IMR-90 (cell line): ENCODE measurements around the gene FGD3. TPM values are rescaled to one million over a fixed set of nuclear protein-coding genes. Genes with fewer than 3 reads are reported as not detected.

Experiments
- ATAC-seq: fragments of 200-7000 bp; cut with Tn5 transposase; 2 replicates; pipeline ENCODE4 v1.9.1; 2020; ENCODE audit warnings: low read depth, mild to moderate bottlenecking, moderate library complexity
- BruUV-seq: library from RNA; stranded (reverse); fragments of 400-500 nt; replicated peaks from 2 replicates; lab custom pipeline; 2021; lab: Mats Ljungman, UMichigan
- CTCF ChIA-PET: fragments of 300-600 bp; formaldehyde crosslinking; extraction: SDS; loops from one replicate; lab custom pipeline; 2021; ENCODE audit warnings: antibody characterized with exemption; lab: Yijun Ruan, JAX
- POLR2A ChIA-PET: fragments of 300-600 bp; sonication (Branson Sonifier 250); formaldehyde crosslinking; loops from one replicate; lab custom pipeline; 2022; ENCODE audit warnings: antibody characterized with exemption; ENCODE audit not compliant: unreplicated experiment; lab: Charles Lee
- DNase-seq: peaks from one replicate; pipeline ENCODE4 v3.0.0; 2013
- H2AFZ ChIP-seq: replicated peaks from 2 replicates; pipeline ENCODE3; 2013; ENCODE audit warnings: low read length, mild to moderate bottlenecking; ENCODE audit not compliant: poor library complexity
- H2AK5ac ChIP-seq: 2 replicates; pipeline ENCODE4 v1.6.1; 2013; ENCODE audit warnings: low read depth, low read length, inconsistent platforms
- H2AK9ac ChIP-seq: replicated peaks from 2 replicates; pipeline ENCODE3; 2013; ENCODE audit warnings: mild to moderate bottlenecking, low read depth, low read length, moderate library complexity; ENCODE audit not compliant: poor library complexity
- H2BK120ac ChIP-seq: 2 replicates; pipeline ENCODE4 v1.6.1; 2013; ENCODE audit warnings: low read depth, low read length, inconsistent platforms
- H2BK15ac ChIP-seq: 3 replicates; pipeline ENCODE4 v1.6.1; 2013; ENCODE audit warnings: low read depth, low read length, inconsistent platforms
- H2BK20ac ChIP-seq: 2 replicates; pipeline ENCODE4 v1.6.1; 2013; ENCODE audit warnings: low read depth, mild to moderate bottlenecking, inconsistent platforms, low read length, moderate library complexity
- H2BK5ac ChIP-seq: 2 replicates; pipeline ENCODE4 v1.6.1; 2013; ENCODE audit warnings: mild to moderate bottlenecking, low read depth, low read length, inconsistent platforms; ENCODE audit not compliant: poor library complexity, severe bottlenecking
- H3K14ac ChIP-seq: replicated peaks from 2 replicates; pipeline ENCODE4 v1.6.1; 2013; ENCODE audit warnings: low read depth, low read length, inconsistent platforms
- H3K18ac ChIP-seq: 2 replicates; pipeline ENCODE4 v1.6.1; 2013; ENCODE audit warnings: low read depth, low read length, control low read depth
- H3K23ac ChIP-seq: 2 replicates; pipeline ENCODE4 v1.6.1; 2013; ENCODE audit warnings: low read depth, low read length, inconsistent platforms
- H3K27ac ChIP-seq: 2 replicates; pipeline ENCODE4 v1.5.1; 2013; ENCODE audit warnings: mild to moderate bottlenecking, control low read depth, low read length; ENCODE audit not compliant: insufficient read depth
- H3K27me3 ChIP-seq: 2 replicates; pipeline ENCODE4 v1.6.1; 2013; ENCODE audit warnings: low read length; ENCODE audit not compliant: control insufficient read depth, insufficient read depth
- H3K36me3 ChIP-seq: 2 replicates; pipeline ENCODE4 v1.6.1; 2013; ENCODE audit warnings: low read length, mixed read lengths; ENCODE audit not compliant: control insufficient read depth, insufficient read depth
- H3K4ac ChIP-seq: 2 replicates; pipeline ENCODE4 v1.6.1; 2013; ENCODE audit warnings: low read depth, low read length, inconsistent platforms
- H3K4me1 ChIP-seq: 2 replicates; pipeline ENCODE4 v1.6.1; 2013; ENCODE audit warnings: low read length, mixed read lengths; ENCODE audit not compliant: control insufficient read depth, insufficient read depth
- H3K4me2 ChIP-seq: 2 replicates; pipeline ENCODE4 v1.6.1; 2013; ENCODE audit warnings: low read depth, mild to moderate bottlenecking, control low read depth, low read length, moderate library complexity
- H3K4me3 ChIP-seq: 2 replicates; pipeline ENCODE4 v1.5.1; 2013; ENCODE audit warnings: low read depth, mild to moderate bottlenecking, control low read depth, low read length, moderate library complexity; ENCODE audit not compliant: insufficient read depth
- H3K56ac ChIP-seq: 2 replicates; pipeline ENCODE4 v1.6.1; 2013; ENCODE audit warnings: low read length, inconsistent platforms; ENCODE audit not compliant: insufficient read depth; ENCODE audit errors: extremely low read depth
- H3K79me1 ChIP-seq, 2 experiments: 2 replicates each; pipeline ENCODE4 v1.6.1; 2013; ENCODE audit warnings: low read length in 2 of 2, inconsistent platforms in 1 of 2, low read depth in 1 of 2
- H3K9ac ChIP-seq: 2 replicates; pipeline ENCODE4 v1.6.1; 2013; ENCODE audit warnings: low read depth, low read length, control low read depth
- H3K9me1 ChIP-seq: 2 replicates; pipeline ENCODE4 v1.6.1; 2013; ENCODE audit warnings: low read length, inconsistent platforms; ENCODE audit not compliant: insufficient read depth
- H3K9me3 ChIP-seq: 2 replicates; pipeline ENCODE4 v1.6.1; 2013; ENCODE audit warnings: low read length; ENCODE audit not compliant: control insufficient read depth, insufficient read depth
- H4K20me1 ChIP-seq: 2 replicates; pipeline ENCODE4 v1.6.1; 2013; ENCODE audit warnings: low read length, inconsistent platforms; ENCODE audit not compliant: insufficient read depth
- H4K5ac ChIP-seq: 2 replicates; pipeline ENCODE4 v1.6.1; 2013; ENCODE audit warnings: mild to moderate bottlenecking, low read depth, low read length, control low read depth
- H4K8ac ChIP-seq, 2 experiments: 2 replicates each; pipeline ENCODE4 v1.6.1; 2013; ENCODE audit warnings: low read depth in 2 of 2, low read length in 2 of 2, control low read depth in 1 of 2, inconsistent platforms in 1 of 2
- H4K91ac ChIP-seq: 2 replicates; pipeline ENCODE4 v1.6.1; 2013; ENCODE audit warnings: low read depth, low read length, inconsistent platforms; ENCODE audit not compliant: insufficient read depth
- BHLHE40 ChIP-seq: fragments of 150-350 bp; IDR thresholded peaks from 2 replicates; pipeline ENCODE4 v1.6.1; 2016; ENCODE audit warnings: mild to moderate bottlenecking, low read depth, low read length
- CEBPB ChIP-seq: IDR thresholded peaks from 2 replicates; pipeline ENCODE4 v1.6.1; 2012; ENCODE audit warnings: low read depth, low read length, improper control_type of control experiment
- CHD1 ChIP-seq: IDR thresholded peaks from 2 replicates; pipeline ENCODE4 v1.6.1; 2012; ENCODE audit warnings: low read depth, low read length, improper control_type of control experiment
- FOS ChIP-seq: fragments of 150-350 bp; IDR thresholded peaks from 2 replicates; pipeline ENCODE4 v1.6.1; 2016; ENCODE audit warnings: low read depth, low read length
- MAFK ChIP-seq: IDR thresholded peaks from 2 replicates; pipeline ENCODE4 v1.6.1; 2012; ENCODE audit warnings: low read depth, low read length, improper control_type of control experiment
- MXI1 ChIP-seq: IDR thresholded peaks from 2 replicates; pipeline ENCODE4 v1.6.1; 2012; ENCODE audit warnings: low read depth, mild to moderate bottlenecking, low read length, moderate library complexity, borderline replicate concordance
- NFE2L2 ChIP-seq: fragments of 150-350 bp; IDR thresholded peaks from 2 replicates; pipeline ENCODE4 v1.6.1; 2016; ENCODE audit warnings: low read depth, mild to moderate bottlenecking, low read length
- POLR2A ChIP-seq: IDR thresholded peaks from 2 replicates; pipeline ENCODE4 v1.6.1; 2012; ENCODE audit warnings: mild to moderate bottlenecking, low read depth, low read length
- RAD21 ChIP-seq: IDR thresholded peaks from 2 replicates; pipeline ENCODE4 v1.6.1; 2012; ENCODE audit warnings: low read length, improper control_type of control experiment
- RFX5 ChIP-seq: IDR thresholded peaks from 2 replicates; pipeline ENCODE4 v1.8.0; 2012; ENCODE audit warnings: low read depth, mild to moderate bottlenecking, low read length, moderate library complexity
- SMC3 ChIP-seq: fragments of 150-350 bp; IDR thresholded peaks from 2 replicates; pipeline ENCODE4 v1.6.1; 2016; ENCODE audit warnings: low read depth, mild to moderate bottlenecking, antibody characterized with exemption, low read length, moderate library complexity
- WGBS, 2 experiments: methylation state at CpG; one replicate each; pipeline versions ENCODE4 v1.1.5 to v1.1.7; 2013; ENCODE audit warnings: missing lambda C conversion rate in 2 of 2; ENCODE audit not compliant: insufficient read length in 1 of 2; ENCODE audit errors: extremely low coverage in 2 of 2; 5-methylcytosine and 5-hydroxymethylcytosine counted together
- dilution Hi-C: fragments of 300-500 bp; cut with HindIII; formaldehyde crosslinking; loops from one replicate; pipeline ENCODE4 v1.14.3; 2018; ENCODE audit warnings: low sequenced_read_pairs; ENCODE audit not compliant: unreplicated experiment
- in situ Hi-C: fragments of 300-500 bp; cut with MboI; formaldehyde crosslinking; loops from 3 replicates; pipeline ENCODE4 v1.14.3; 2019; ENCODE audit warnings: low sequenced_read_pairs, inconsistent platforms, mixed read lengths
- intact Hi-C: fragments of 100-400 bp; cut with micrococcal nuclease; formaldehyde crosslinking; loops from 2 replicates; pipeline ENCODE4 v1.10.0; 2022
- polyA plus RNA-seq, 3 experiments: library from polyadenylated mRNA; depleted of rRNA; stranded (reverse); fragments of >200 nt; gene quantifications; 2 replicates each; pipeline ENCODE4 v1.2.3, GENCODE V29; 2012; ENCODE audit warnings: low replicate concordance in 1 of 3
- total RNA-seq: library from RNA; depleted of rRNA; stranded (reverse); fragments of >200 nt; gene quantifications from 2 replicates; pipeline ENCODE4 v1.2.3, GENCODE V29; 2012
- TF ChIP-seq, protein P1 (sequence below): fragments of 150-350 bp; IDR thresholded peaks from 2 replicates; pipeline ENCODE4 v1.6.1; 2016; ENCODE audit warnings: low read depth, mild to moderate bottlenecking, low read length, moderate library complexity, borderline replicate concordance
- TF ChIP-seq, protein P2 (sequence below): fragments of 150-350 bp; IDR thresholded peaks from 2 replicates; pipeline ENCODE4 v1.6.1; 2017; ENCODE audit warnings: mild to moderate bottlenecking, antibody characterized with exemption, low read length, low read depth
- TF ChIP-seq, protein P3 (sequence below): conservative IDR thresholded peaks from 2 replicates; pipeline ENCODE4 v1.5.1; 2012; ENCODE audit warnings: mild to moderate bottlenecking, low read depth, low read length, improper control_type of control experiment

The FGD3 gene
- total and polyA plus RNA-seq, 2 of the 4 experiments (the other 2 are of a cell fraction), result not detected

DNA sequence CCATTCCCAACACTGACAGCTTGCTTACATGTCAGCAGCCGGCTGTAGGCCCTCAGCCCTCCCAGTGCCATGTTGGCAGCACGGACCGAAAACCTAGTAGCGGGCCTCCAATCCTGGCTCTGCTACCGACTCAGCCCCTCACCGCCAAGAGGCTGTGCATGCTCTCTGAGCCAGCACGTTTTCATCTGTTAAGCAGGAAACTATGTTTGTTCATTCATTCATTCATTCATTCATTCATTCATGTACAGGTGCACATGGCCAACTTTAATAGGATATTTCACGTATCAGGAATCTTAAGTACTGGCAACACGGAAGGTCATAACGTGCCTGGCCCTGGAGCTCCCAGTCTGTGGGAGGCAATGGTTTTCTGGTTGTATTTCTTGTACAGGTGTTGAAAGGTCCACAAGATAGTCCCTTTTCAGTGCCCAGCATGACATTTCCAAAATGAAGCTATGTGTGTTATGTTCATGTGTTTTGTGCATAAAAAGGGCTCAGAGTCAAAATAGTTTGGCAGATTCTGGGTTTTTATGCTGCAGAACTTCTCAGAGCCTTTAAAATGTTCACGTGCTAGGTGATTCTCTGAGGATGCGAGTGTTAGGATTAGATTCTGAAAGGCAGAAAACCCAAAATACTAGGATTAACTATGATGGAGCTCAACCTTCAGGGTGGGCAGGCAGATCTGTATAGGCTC, 128.9 kb downstream of the FGD3 start:
- Histone ChIP-seq H4K8ac (no peak overlapping the region), H3K9me3 (no peaks in the 10 kb centered on the region), H3K79me1 (no peaks in the 10 kb centered on the region), H3K4me1 (peaks cover 6% of the 10 kb centered on the region), H3K4me3 (no peak overlapping the region), H3K4ac (no peak overlapping the region), H3K9me1 (no peaks in the 10 kb centered on the region; the same call in 1 of the 2 replicates), H2AFZ (no peak overlapping the region), H2AK5ac (no peak overlapping the region), H3K4me2 (no peak overlapping the region), H3K56ac (no peak overlapping the region), H2BK120ac (no peak overlapping the region), H2BK15ac (no peak overlapping the region), H3K14ac (no peak overlapping the region), H3K9ac (no peak overlapping the region), H4K91ac (no peak overlapping the region), H3K23ac (no peak overlapping the region), H2BK5ac (no peak overlapping the region), H2BK20ac (no peak overlapping the region), H3K27ac (no peak overlapping the region), H3K18ac (no peak overlapping the region), H4K5ac (no peak overlapping the region), H2AK9ac (no peak overlapping the region), H3K36me3 (no peaks in the 10 kb centered on the region), H4K20me1 (no peaks in the 10 kb centered on the region), H3K27me3 (no peaks in the 10 kb centered on the region; the same call in 1 of the 2 replicates)
- ATAC-seq (no peak), DNase-seq (no peak)
- BruUV-seq, result no TSS peak
- intact Hi-C loops, result no loop called here
- TF ChIP-seq NFE2L2, result no peak
- no peak for TF ChIP-seq POLR2A
- TF ChIP-seq CHD1, result no peak
- TF ChIP-seq CEBPB, result no peak
- TF ChIP-seq BHLHE40, result no peak
- TF ChIP-seq, protein P1, sequence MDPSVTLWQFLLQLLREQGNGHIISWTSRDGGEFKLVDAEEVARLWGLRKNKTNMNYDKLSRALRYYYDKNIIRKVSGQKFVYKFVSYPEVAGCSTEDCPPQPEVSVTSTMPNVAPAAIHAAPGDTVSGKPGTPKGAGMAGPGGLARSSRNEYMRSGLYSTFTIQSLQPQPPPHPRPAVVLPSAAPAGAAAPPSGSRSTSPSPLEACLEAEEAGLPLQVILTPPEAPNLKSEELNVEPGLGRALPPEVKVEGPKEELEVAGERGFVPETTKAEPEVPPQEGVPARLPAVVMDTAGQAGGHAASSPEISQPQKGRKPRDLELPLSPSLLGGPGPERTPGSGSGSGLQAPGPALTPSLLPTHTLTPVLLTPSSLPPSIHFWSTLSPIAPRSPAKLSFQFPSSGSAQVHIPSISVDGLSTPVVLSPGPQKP, result no peak
- no peak for TF ChIP-seq MXI1
- no peak for TF ChIP-seq RAD21
- no peak for TF ChIP-seq MAFK
- TF ChIP-seq FOS, result no peak
- TF ChIP-seq SMC3, result no peak
- TF ChIP-seq, protein P2, sequence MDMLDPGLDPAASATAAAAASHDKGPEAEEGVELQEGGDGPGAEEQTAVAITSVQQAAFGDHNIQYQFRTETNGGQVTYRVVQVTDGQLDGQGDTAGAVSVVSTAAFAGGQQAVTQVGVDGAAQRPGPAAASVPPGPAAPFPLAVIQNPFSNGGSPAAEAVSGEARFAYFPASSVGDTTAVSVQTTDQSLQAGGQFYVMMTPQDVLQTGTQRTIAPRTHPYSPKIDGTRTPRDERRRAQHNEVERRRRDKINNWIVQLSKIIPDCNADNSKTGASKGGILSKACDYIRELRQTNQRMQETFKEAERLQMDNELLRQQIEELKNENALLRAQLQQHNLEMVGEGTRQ, result no peak
- TF ChIP-seq, protein P3, sequence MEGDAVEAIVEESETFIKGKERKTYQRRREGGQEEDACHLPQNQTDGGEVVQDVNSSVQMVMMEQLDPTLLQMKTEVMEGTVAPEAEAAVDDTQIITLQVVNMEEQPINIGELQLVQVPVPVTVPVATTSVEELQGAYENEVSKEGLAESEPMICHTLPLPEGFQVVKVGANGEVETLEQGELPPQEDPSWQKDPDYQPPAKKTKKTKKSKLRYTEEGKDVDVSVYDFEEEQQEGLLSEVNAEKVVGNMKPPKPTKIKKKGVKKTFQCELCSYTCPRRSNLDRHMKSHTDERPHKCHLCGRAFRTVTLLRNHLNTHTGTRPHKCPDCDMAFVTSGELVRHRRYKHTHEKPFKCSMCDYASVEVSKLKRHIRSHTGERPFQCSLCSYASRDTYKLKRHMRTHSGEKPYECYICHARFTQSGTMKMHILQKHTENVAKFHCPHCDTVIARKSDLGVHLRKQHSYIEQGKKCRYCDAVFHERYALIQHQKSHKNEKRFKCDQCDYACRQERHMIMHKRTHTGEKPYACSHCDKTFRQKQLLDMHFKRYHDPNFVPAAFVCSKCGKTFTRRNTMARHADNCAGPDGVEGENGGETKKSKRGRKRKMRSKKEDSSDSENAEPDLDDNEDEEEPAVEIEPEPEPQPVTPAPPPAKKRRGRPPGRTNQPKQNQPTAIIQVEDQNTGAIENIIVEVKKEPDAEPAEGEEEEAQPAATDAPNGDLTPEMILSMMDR, result no peak
- TF ChIP-seq RFX5, result no peak
- in situ Hi-C loops, result no loop called here
- dilution Hi-C loops, result no loop called here
- POLR2A ChIA-PET, result no interaction called here
- CTCF ChIA-PET, result no interaction called here
- WGBS, 2 experiments, result 100% methylated on average over 2 of the region's 12 CpGs; no CpG with 5 or more reads in 1 of the 2 experiments
